Ammon's horn (tissue), 1 donor: Measurements from ENCODE around the gene TRAF6.
"Not testable (repeated sequence)": the region's sequence is repeated elsewhere in the genome, so short reads cannot be mapped to it uniquely, and the experiment has no call there.

Source experiments
- DNase-seq: peaks from one replicate; pipeline ENCODE4 v3.0.0-alpha.2; 2016; ENCODE audit warnings: low spot score

The TRAF6 gene

DNA sequence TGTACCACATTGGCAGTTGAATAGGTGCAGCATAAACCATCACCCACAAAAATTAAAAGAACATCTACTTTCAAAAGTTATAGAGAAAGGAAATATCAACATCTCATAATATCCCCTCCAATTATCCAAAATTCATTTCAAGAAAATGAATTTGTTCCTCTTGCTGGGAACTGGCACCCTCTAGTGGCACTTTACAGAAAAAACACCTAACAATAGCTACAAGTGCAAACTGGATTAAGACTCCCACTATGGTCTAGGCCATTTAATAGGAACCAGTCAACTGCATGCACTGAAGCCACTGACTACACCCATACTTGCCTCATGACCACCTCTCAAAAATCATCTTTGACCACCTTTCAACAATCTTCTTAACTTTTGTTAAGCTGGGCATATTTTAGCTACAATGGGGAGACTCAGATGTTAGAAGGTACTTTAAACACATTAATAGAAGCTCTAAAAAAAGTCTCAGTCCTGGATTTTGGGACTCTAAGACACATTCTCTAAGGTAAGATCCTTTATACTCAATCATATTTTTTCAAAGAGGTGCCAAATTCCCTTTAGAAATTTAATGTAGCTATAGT, 17.3 kb downstream of the TRAF6 start:
- DNase-seq, result peak; percentile 76

DNA sequence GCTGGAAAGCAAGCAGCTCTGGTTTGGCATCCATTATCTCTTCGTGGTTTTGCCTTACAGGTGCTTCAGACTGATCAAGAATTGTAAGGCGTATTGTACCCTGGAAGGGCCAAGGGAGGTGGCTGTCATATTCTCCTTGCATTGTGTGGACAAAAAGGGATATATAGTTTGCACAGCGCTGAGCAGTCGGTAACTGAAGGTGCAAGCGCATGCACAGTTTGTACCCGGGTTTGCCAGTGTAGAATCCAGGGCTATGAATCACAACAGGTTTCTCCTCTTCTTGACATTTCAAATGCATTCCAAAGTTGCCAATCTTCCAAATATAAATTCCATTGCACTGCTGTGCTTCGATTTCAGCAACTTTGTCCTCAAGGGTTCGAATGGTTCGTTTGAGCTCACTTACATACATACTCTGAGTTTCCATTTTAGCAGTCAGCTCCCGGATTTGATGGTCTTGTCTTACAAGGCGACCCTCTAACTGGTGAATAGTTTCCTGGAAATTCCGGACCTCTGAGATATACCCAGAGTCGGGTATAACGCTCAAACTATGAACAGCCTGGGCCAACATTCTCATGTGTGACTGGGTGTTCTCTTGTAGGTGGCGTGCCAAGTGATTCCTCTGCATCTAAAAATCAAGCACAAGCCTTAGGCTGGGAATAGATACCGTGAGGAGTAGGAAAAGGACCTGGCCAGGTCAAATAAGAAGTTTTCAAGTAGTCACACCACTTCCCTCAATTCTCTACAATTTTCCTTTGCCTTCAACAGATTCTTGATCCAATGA, 19.9 kb downstream of the TRAF6 start:
- no peak for DNase-seq

DNA sequence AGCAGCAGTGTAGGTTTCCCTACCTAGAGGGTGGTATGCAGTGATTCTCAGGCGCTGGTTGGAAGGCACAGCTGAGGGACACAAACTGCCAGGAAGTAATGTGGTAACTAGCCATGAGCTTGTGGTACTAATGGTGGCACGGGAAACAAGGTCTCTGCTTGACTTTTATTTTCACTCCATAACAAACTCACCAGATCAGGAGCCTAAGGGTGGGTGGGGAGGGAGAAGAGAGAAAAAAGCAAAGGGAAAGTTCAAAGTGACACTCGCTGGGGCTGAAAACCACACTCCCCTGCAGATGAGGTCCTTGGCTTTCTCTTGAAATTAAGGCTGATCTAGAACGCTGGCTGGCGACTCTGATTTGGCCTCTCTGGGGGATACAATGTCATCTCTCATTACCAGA, 22.0 kb downstream of the TRAF6 start:
- no peak for DNase-seq

DNA sequence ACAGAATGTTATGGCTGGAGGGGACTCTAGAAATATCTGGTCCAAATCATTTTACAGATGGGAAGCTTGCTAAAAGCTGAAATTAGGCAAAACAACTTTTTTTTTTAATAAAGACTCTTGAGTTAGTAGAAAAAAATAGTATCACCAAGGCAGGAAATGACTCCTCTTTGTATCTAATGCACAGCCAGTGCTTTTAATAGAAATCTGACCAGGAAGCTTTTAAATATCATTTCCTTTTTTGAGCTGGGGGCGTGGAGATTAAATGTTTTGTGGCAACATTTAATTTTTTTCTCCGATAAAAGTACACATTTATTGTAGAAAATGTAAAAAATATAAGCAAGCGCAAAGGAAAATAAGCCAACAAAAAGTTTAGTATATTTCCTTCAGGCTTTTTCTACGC, 22.5 kb downstream of the TRAF6 start:
- DNase-seq, result no peak

DNA sequence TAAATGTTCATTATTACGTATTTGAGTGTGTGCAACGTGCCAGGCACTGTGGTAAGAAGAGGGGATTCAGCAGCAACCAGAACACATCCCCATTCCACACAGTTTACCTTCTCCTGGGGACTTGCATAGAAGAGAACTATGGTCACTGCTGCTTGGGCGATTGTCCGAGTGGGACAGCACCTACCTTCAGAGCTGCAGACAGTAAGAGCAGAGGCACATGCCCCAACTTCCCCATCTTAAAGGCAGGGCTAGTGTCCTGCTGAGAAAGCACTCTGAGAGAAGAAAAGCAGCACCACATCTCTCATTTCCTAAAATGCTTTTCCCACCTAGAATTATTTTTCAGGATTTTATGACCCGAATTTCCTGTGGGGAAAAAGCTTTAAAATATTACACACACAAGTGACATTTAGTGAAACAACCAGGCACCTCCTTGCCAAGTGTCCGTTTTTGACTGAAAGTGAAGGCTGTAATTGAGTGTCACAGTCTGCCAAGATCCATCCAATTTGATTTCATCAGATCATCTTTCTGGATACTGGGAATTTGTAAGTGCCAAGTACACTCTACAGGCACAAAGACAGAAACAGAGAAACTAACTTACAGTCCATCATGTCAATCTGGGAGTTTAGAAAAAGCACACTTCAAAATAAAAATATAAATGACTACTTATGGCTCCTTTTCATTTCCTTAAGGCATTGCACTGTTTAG, 24.6 kb downstream of the TRAF6 start:
- peak; percentile 35 for DNase-seq

DNA sequence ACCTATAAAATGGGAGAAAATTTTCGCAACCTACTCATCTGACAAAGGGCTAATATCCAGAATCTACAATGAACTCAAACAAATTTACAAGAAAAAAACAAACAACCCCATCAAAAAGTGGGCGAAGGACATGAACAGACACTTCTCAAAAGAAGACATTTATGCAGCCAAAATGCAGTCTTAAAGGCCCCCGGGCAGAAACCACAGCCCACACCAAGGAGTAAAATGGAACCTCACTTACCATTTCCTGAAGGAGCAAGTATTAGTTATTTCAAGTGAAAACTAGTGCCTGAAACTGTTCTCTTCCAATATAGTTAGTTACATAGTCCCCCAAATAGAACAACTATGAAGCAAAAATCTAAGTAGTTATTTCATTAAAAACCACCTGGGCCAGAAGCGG, 27.0 kb downstream of the TRAF6 start:
- not testable (repeated sequence) for DNase-seq

DNA sequence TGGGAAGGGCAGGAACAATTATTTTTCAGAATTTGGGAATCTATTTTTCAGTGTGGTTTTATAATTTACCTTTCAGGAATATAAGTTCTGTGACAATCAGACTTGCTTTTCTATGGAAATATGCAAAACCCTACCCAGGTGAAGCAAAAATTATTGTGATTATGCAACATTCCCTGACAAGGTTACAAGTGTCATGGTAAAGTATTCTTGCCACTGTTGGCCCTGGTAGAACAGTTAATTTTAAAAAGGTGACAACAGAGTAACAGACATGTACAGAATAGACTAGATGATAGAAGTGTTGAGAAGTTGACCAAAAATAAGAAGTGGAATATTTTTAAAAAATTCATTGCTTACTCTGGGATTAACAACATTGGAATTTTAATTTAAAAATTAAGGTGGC, 29.2 kb downstream of the TRAF6 start:
- DNase-seq, result no peak

DNA sequence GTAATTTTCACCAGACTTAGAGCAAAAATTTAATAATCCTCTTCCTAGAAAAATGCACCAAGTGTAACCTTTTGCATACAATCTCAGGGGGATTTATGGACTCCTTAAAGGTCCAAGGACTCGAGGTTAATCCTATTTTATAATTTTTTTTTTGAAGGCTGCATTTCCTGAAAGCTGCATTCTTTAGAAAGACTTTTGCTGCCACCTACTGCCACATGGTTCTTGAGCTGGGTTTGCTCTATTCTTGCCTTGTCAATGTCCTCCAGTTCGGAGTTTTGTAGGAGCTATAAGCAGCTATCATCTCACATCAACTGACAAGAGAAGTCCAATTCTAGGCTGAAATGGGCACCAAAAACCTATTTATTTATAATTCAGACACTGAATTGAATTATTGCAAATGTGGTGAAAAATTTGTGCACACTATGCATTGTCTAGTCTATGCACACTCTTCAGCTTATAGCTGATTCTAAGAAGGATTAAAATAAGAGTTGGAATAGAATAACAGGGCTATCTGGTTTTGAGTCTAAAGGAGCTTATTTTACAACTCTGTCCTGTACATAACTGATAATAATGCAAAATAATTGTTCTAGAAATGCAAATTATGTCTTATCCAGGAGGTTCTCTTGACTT, 31.3 kb downstream of the TRAF6 start:
- DNase-seq, result peak; percentile 79

DNA sequence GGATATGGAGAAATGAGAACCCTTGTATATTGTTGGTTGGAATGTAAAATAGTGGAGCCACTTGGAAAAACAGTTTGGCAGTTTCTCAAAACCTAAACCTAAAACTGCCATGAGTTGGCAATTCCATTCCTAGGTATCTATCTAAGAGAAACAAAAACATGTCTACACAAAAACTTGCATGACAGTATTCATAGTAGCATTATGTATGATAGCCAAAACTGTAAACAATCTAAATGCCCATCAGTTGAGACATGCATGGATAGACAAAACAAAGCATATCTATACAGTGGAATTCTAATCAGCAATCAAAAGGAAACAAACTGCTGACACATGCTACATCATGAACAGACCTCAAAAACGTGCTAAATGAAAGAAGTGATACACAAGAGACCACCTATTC, 34.9 kb downstream of the TRAF6 start:
- DNase-seq, result no peak

DNA sequence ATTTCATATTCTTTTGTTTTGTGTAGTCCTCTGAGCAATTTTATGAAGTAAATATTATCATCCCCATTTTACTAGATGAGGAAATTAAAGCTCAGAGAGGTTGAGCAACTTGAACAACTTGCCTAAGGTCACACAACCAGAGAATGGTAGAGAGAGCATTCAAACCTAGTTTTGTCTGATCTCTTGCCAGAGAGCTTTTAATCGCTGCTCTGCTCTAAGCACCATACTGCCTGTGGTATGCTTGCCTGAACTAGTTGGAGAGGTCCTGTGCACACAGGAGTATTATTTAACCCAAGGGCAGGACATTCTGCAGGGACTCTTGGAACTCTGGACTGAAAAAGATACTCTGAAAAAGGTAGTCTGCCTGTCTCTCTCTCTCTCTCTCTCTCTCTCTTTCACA, 38.5 kb downstream of the TRAF6 start:
- no peak for DNase-seq

DNA sequence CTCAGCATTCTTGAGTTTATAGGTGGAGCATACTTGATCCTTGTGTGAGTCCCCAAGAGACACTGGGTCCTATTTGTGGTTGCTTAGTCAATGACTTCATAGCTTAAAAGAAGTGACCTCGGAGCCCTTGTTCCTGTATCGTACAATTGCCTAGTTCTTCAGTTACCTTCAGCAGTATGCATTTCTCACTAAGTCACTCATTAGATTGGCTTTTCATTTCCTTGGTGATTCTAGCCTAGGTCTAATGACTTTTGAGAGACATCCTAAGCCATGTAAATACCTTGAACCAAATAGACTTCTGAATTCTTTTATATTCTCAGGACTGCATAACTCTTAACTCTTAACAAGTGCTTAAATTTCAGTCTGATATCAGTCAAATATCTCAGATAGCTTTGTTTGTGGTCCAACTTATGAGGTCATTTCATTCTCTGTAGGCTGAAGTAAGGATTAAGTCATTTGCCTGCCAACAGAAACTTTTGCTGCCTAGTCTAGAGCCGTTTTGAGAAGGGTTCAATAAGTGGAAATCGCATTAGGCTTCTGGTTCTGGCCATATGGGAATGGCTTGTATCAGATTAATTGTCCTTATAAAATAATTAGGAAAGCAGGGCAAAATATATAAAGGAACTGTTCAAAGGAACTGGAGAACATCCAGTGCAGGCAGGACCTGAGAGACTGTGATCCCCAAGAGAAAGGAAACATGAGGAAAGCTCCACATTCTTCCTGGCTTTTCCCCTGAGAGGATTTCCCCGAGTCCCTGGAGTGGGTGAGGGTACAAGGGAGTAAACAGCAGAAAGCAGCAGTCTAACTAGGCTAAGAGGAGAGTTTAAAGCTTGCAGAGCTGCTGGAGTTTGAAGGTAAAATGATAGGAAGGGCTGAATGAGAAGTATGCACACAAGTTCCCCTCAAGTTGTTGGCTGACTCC, 39.9 kb downstream of the TRAF6 start:
- no peak for DNase-seq

DNA sequence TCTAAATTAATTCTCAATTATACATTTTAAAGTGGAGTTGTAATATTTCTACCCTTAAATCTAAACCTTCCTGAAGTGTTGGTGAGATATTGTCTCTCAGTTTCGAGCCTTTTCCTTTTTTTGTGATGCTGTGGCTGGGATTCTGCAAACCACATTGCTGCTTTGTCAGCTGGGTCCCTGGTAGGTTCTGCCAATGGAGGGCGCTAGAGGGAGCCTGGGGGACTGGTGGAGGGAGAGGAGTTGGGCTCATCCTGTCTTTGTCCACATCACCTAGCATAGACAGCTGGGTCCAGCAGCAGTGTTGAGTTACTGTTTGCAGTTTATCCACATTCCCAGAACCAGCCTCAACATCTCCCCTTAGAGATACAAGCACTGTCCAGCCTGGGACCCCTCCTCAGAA, 41.0 kb downstream of the TRAF6 start:
- DNase-seq, result no peak

DNA sequence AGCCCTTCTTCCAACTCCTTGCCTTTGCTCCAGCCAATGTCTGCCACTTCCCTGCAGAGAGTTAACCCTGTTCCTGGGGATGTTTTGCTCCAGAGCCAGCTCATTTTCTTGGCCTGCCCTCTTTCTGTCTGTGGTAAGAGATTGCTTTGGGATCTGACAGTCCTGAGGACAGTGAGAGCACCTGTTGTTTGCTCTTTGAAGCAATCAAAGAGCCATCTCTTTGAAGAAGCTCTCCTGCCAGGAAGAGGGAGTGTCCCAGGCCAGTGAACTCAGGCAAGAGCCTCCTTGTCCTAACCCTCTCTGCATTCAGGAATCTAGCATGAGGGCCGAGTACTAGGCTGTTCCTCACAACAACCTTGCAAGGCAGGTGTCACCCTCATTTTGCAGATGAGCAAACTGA, 42.2 kb downstream of the TRAF6 start:
- DNase-seq, result no peak

DNA sequence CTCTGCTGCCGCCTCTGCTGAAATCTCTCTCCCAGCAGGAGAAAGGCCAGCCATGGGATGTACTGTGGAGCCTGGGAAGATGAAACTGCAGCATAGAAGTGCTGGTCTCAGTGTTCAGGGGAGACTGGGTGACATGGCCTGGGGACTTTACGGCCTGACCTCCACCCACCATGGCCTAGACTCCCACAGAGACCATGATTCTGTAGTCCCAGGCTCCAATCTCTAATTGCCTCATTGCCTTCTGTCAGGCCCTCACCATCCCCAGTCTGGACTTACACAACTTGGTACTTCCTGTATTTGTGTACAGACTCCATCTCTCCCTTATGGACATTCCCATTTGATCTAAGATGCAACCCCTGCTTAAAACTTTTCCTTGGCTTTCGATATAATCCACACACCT, 43.1 kb downstream of the TRAF6 start:
- no peak for DNase-seq

DNA sequence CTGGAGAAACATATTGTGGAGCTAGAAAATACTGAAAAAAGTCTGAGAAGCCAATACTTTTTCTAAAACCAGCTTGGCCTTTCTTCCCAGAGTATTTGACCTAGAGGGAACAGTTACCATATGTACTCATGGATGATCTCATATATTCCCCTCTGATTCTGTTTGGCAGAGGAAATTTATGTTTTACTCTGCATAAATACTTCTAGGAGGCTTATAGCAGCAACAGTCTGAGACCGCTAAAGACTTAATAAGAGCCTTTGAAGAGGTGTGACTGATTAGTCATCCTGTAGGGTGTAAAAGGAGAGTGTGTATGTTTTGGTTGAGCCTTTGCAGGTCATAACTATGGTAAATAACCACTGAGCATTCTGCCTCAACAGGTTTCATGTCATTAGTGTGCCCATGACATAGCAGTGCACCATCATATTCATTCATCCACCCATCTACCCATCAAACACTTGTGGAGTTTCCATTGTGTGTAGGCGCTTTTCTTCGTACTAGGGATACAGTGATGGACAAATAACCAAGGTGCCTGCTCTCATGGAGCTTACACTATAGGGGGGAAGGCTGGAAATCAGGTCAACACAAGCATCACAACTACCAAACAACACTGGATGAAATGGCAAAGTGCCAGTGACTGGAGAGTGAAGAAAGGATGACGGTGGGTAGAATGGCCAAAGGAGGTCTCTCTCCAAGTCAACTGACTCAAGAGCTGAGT, 44.5 kb downstream of the TRAF6 start:
- DNase-seq, result no peak

DNA sequence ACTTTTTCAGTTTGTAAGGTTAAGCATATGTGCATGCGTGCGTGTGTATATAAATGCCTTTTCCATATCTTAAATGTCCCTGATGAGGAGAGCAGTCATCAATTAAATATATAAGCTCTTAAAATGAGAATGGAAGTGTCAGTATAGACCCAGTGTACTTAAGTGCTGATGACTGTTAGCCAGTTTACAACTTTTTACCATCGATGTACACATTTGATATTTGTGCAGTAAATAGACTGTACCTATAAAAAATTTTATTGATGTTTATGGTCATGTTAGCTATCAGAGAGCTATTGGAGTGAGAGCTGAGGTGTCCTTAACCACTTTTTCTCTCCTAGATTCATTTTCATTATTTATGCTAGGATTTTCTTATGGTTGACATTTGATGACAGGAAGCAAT, 45.4 kb downstream of the TRAF6 start:
- no peak for DNase-seq

DNA sequence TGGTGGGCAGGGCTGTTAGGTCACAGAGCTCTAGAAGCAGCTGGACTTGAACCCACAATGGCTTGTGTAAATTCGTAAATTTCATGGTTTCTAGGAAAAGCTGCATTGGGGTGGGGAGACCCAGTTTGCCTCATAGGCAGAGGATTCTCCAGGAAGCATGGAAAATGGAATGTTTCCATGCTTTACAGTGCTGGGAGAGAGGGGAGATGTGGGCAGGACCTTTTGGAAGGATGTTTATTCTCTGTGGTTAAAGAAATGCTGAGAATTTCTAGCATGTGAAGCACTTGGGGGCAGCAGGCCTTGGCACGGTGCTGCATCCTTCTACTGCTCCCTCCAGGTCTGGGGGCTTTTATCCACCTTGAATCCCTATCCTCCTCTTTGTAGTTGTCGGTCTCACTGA, 46.3 kb downstream of the TRAF6 start:
- DNase-seq, result no peak

DNA sequence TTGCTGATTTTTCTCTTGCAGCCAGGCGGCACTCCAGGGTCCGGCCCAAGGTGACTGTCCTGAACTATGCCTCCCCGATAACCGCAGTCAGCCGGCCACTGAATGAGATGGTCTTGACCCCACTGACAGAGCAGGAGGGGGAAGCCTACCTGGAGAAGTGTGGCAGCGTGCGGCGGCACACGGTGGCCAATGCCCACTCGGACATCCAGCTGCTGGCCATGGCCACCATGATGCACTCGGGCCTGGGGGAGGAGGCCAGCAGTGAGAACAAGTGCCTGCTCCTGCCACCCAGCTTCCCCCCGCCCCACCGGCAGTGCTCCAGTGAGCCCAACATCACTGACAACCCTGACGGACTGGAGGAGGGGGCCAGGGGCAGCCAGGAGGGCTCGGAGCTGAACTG, 47.8 kb downstream of the TRAF6 start:
- DNase-seq, result no peak

DNA sequence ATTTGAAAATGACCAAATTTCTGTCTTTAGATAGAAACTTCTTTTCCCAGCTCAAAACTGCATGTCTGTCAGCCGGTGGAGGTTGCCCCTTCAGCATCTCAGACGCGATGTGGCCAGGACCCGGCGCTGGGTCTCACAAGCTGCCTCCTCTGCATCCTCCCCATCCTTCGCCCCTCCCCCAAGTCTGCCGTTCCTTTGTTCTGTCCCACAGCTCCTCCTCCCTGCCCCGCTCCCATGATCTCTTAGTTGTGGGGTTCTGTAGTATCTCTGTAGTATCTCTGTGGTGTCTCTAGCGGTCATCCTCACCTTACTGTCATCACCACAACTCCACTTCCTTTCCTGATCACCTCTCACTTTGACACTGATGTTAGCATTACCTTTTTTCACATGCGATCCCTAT, 49.9 kb downstream of the TRAF6 start:
- DNase-seq, result no peak

DNA sequence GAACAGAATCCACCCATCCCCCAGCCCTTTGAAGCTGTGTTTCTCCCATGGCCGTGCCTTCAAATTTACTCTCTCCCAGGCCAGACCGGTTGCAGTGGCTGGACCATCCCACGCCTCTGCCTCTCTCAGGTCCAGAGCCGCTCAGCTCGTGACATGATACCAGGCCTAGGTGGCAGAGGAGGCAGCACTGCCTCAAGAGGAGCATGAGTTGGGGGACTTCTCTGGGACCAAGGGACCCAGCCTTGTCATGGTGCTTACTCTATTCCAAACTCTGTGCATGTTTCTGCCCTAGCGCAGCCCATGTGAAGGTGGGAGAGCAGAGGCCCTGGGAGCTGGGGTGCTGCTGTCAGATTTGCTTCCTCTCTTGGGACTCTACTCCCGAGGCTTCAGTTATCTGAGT, 51.0 kb downstream of the TRAF6 start:
- DNase-seq, result no peak
